ENCODE results near the gene GDF11.

Gene GDF11

GRCh38 chr12:55767156-55767555 is 24.2 kb downstream of the GDF11 start:
- Histone ChIP-seq H3K27ac (no peak overlapping the region), H3K4me2 (ENCODE audit: low read length) (no peak overlapping the region), H3K9me3 (ENCODE audit: control insufficient read depth, low read length) (no peaks in the 10 kb centered on the region), H3K4me3 (ENCODE audit: low read depth, low read length) (no peak overlapping the region), H3K9ac (no peak overlapping the region), H3K27me3 (ENCODE audit: control insufficient read depth, insufficient read depth, low read length) (no peaks in the 10 kb centered on the region), H3K4me1 (no peaks in the 10 kb centered on the region), H3K36me3 (ENCODE audit: control insufficient read depth, insufficient read depth, low read length) (no peaks in the 10 kb centered on the region), H3K79me2 (peaks cover 13% of the 10 kb centered on the region), H2AFZ (no peak overlapping the region)
- no peak for TF ChIP-seq CTCF (IDR thresholded peaks at IDR 0.05)

GRCh38 chr12:55771736-55772135 is 28.8 kb downstream of the GDF11 start:
- TF ChIP-seq CTCF (IDR thresholded peaks at IDR 0.05): no peak
- Histone ChIP-seq H3K27ac (no peak overlapping the region), H3K4me1 (no peaks in the 10 kb centered on the region), H3K79me2 (peaks cover 30% of the 10 kb centered on the region), H3K4me2 (ENCODE audit: low read length) (no peak overlapping the region), H3K4me3 (ENCODE audit: low read depth, low read length) (no peak overlapping the region), H3K9ac (no peak overlapping the region), H2AFZ (no peak overlapping the region), H3K36me3 (ENCODE audit: control insufficient read depth, insufficient read depth, low read length) (no peaks in the 10 kb centered on the region), H3K27me3 (ENCODE audit: control insufficient read depth, insufficient read depth, low read length) (no peaks in the 10 kb centered on the region), H3K9me3 (ENCODE audit: control insufficient read depth, low read length) (no peaks in the 10 kb centered on the region)

GRCh38 chr12:55777856-55778255 is 34.9 kb downstream of the GDF11 start:
- H3K4me3 ChIP-seq (ENCODE audit: low read depth, low read length): no peak overlapping the region
- H3K36me3 ChIP-seq (ENCODE audit: control insufficient read depth, insufficient read depth, low read length): no peaks in the 10 kb centered on the region
- no peaks in the 10 kb centered on the region for H3K27me3 ChIP-seq (ENCODE audit: control insufficient read depth, insufficient read depth, low read length)
- H2AFZ ChIP-seq: no peak overlapping the region
- H3K4me1 ChIP-seq: no peaks in the 10 kb centered on the region
- H3K9me3 ChIP-seq (ENCODE audit: control insufficient read depth, low read length): no peaks in the 10 kb centered on the region
- no peak for TF ChIP-seq CTCF (IDR thresholded peaks at IDR 0.05)
- H3K9ac ChIP-seq: no peak overlapping the region
- H3K27ac ChIP-seq: no peak overlapping the region
- H3K4me2 ChIP-seq (ENCODE audit: low read length): no peak overlapping the region
- peaks cover 12% of the 10 kb centered on the region for H3K79me2 ChIP-seq

GRCh38 chr12:55780685-55781084 is 37.8 kb downstream of the GDF11 start:
- H3K36me3 ChIP-seq (ENCODE audit: control insufficient read depth, insufficient read depth, low read length): no peaks in the 10 kb centered on the region
- H3K79me2 ChIP-seq: no peaks in the 10 kb centered on the region
- no peak overlapping the region for H3K4me3 ChIP-seq (ENCODE audit: low read depth, low read length)
- no peak overlapping the region for H3K9ac ChIP-seq
- H3K4me1 ChIP-seq: no peaks in the 10 kb centered on the region
- no peak for TF ChIP-seq CTCF (IDR thresholded peaks at IDR 0.05)
- H3K9me3 ChIP-seq (ENCODE audit: control insufficient read depth, low read length): no peaks in the 10 kb centered on the region
- no peak overlapping the region for H3K4me2 ChIP-seq (ENCODE audit: low read length)
- H3K27ac ChIP-seq: no peak overlapping the region
- H3K27me3 ChIP-seq (ENCODE audit: control insufficient read depth, insufficient read depth, low read length): no peaks in the 10 kb centered on the region
- no peak overlapping the region for H2AFZ ChIP-seq

- Histone ChIP-seq H3K4me3 (ENCODE audit: low read depth, low read length) (no peak overlapping the region), H3K4me2 (ENCODE audit: low read length) (no peak overlapping the region), H2AFZ (no peak overlapping the region), H3K4me1 (no peaks in the 10 kb centered on the region), H3K27ac (no peak overlapping the region), H3K36me3 (ENCODE audit: control insufficient read depth, insufficient read depth, low read length) (no peaks in the 10 kb centered on the region), H3K79me2 (no peaks in the 10 kb centered on the region), H3K27me3 (ENCODE audit: control insufficient read depth, insufficient read depth, low read length) (no peaks in the 10 kb centered on the region), H3K9me3 (ENCODE audit: control insufficient read depth, low read length) (no peaks in the 10 kb centered on the region), H3K9ac (no peak overlapping the region)
- no peak for TF ChIP-seq CTCF (IDR thresholded peaks at IDR 0.05)
These were observed 45.6 kb downstream of the GDF11 start for GRCh38 chr12:55788546-55788945.
